Measurements from ENCODE around the gene KLHL42. TPM values are rescaled to one million over a fixed set of nuclear protein-coding genes. Genes with fewer than 3 reads are reported as not detected.

KLHL42 gene
- total and polyA plus RNA-seq, 2 of the 13 experiments (the other 11 are each of a cell fraction or from before 2014, with no cell fraction given) = 13.5 to 14.0 TPM

DNA sequence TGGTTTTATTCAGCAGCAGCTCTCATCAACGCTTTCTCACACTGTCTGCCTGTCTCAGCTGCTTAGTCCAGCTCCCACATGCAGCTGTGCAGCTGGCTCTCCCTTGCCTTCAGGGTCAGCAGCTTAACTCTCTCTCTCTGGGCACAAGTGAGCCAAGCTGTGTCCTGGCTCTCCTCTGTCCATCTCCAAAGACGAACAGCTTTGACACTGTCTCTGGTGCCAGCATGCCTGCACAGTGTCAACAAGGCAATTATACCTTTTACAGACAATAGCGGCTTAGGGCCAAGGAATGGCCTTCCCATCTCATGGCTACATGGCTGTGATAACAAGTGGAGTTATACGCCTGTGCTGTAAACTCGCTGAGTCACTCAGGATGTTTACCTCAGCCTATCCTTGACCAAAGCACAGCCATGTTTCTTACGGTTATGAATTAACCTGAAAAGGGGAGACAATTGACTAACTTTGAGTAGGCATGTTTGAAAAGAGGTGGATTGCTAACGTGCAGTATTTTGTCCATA, 38.4 kb downstream of the KLHL42 start (continued):
- TF ChIP-seq CREB3 (CRISPR knock-in tag; IDR thresholded peaks at IDR 0.05) (no peak), SPEN (CRISPR knock-in tag; IDR thresholded peaks at IDR 0.05; ENCODE audit: low read depth) (no peak), ZNF687 (CRISPR knock-in tag; IDR thresholded peaks at IDR 0.05) (peak; percentile 66), YEATS4 (CRISPR knock-in tag; IDR thresholded peaks at IDR 0.05; ENCODE audit: borderline replicate concordance) (no peak; the same call in 1 of the 2 replicates), SAP130 (CRISPR knock-in tag; IDR thresholded peaks at IDR 0.05; ENCODE audit: low read depth) (peak; percentile 40; the same call in 1 of the 2 replicates), TEF (CRISPR knock-in tag; IDR thresholded peaks at IDR 0.05) (no peak), ZNF7 (CRISPR knock-in tag; IDR thresholded peaks at IDR 0.05) (no peak), EZH2 (conservative IDR thresholded peaks at IDR 0.05; ENCODE audit: low read depth, low read length) (no peak), GTF3A (CRISPR knock-in tag; conservative IDR thresholded peaks at IDR 0.05) (no peak), STAT5B (CRISPR knock-in tag; IDR thresholded peaks at IDR 0.05) (no peak), NR0B2 (CRISPR knock-in tag; IDR thresholded peaks at IDR 0.05) (no peak), ETV6 (CRISPR knock-in tag; conservative IDR thresholded peaks at IDR 0.05) (no peak), ZBTB7B (CRISPR knock-in tag; IDR thresholded peaks at IDR 0.05) (no peak), HOXA3 (CRISPR knock-in tag; IDR thresholded peaks at IDR 0.05) (peak; percentile 32; the same call in 1 of the 2 replicates), CBX1 (IDR thresholded peaks at IDR 0.05; ENCODE audit: low read depth) (no peak), ZNF816 (CRISPR knock-in tag; IDR thresholded peaks at IDR 0.05; ENCODE audit: borderline replicate concordance) (no peak)
- TF ChIP-seq, protein P1, sequence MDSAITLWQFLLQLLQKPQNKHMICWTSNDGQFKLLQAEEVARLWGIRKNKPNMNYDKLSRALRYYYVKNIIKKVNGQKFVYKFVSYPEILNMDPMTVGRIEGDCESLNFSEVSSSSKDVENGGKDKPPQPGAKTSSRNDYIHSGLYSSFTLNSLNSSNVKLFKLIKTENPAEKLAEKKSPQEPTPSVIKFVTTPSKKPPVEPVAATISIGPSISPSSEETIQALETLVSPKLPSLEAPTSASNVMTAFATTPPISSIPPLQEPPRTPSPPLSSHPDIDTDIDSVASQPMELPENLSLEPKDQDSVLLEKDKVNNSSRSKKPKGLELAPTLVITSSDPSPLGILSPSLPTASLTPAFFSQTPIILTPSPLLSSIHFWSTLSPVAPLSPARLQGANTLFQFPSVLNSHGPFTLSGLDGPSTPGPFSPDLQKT (CRISPR knock-in tag; IDR thresholded peaks at IDR 0.05; ENCODE audit: borderline replicate concordance) = no peak
